Measurements from ENCODE around the gene SASH1. TPM values are rescaled to one million over a fixed set of nuclear protein-coding genes. Genes with fewer than 3 reads are reported as not detected.

SASH1 gene
- total RNA-seq, 1 donor from 2014 or later, result 31.8 TPM

DNA sequence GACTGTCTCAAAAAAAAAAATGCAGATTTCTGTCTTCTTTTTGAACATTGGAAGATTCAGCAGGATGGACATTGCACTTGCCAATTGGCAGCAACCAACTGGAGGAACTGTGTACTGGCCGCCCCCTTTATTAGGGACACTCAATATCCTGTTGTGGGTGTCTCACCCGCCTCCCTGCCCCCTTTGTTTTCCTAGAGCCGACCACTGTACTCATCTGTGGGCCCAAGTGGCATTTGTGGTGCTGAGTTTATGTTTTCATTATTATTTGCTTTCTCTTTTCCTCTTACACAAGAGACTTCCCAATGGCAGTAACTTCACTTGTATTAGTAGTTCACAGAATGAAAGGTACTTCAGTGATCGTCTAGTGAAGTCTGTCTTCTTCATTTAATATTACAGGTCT, 125.3 kb downstream of the SASH1 start:
- no peak for DNase-seq
- no peak for ATAC-seq
- intact Hi-C loops (cut with micrococcal nuclease), result no loop called here

DNA sequence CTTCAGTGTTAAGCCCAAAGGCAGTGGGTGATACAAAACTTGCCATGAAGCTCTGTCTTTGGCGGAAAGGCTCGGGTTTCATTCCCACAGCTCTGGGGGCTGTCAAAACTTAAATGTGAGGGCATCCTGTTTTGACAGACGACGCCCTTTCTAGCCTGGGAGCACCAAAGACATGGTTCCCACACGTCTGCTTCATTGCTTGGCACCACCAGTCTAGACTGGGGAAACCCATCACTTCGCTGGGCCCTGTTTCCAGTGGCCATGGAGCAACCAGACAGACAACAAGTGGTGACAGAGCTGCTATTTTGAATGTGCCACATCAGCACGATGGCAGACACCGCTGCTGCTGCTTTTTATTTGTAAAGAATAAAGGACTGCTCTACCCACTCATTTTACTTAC, 127.5 kb downstream of the SASH1 start:
- ATAC-seq, result no peak
- DNase-seq, result no peak
- intact Hi-C loops (cut with micrococcal nuclease), result no loop called here

DNA sequence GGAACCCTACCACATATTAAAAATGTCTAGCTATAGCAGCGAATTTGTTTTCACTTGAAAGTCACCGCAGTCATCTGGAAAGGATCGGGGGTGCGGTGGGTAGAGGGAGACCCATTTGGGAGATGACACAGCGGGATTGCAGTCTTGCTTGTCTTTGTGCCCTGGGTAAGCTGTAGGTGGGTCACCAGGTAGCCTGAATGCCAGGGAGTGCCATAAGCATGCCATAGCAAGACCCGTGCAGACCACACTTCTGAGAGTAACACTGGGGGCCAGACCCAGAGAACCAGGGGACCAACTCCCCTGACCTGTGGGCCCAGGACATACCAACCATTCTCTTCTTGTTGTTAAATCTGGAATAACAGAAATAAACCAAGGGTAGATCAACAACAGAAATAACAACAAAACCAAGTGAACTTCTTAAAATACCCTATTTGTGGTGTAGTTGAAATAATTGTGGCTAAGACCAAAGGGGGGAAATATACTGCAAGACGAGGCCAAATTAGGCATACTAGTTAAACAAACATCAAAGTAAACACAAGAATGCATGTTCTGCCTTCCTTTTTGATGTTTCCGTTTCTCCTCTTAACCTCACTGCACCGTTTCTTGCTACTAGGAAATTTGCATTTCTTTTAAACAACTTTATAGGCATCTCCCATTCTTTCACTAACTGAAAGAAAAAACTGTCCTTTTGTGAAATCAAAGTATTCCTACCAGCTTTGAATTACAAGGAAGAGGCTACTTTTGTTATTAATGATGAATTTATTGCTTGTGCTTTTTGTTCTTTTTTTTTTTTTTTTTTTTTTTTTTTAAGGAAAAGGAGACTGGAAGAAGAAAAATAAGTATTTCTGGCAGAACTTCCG, 128.2 kb downstream of the SASH1 start:
- intact Hi-C loops (cut with micrococcal nuclease), result no loop called here
- no peak for ATAC-seq
- no peak for DNase-seq

DNA sequence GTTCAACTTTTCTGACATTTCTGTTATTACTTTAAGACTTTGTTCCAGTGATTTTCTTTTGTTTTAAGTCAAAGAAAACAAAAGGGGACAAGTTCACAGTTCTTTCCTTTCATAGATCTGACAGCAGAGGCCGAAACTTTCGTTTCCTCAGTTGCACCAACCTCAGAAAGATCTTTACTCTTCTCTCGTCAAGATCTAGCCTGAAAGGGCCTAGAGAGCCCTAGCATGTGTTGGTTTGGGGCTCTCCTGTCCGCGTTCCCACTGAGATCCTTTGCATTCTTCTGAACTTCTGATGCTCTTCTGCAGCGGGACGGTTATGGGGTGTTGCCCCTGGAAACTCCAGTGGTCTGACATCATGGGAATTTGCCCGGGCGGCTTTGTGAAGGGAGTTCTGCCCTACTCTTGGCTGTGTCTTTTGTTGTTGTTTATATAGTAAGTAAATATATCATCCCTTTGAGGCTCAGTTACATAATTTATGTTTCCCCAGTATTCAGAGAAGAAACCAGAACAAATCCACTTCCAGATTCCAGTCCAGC, 129.1 kb downstream of the SASH1 start:
- ATAC-seq (peak; percentile 59), DNase-seq (no peak)
- intact Hi-C loops (cut with micrococcal nuclease), result no loop called here

DNA sequence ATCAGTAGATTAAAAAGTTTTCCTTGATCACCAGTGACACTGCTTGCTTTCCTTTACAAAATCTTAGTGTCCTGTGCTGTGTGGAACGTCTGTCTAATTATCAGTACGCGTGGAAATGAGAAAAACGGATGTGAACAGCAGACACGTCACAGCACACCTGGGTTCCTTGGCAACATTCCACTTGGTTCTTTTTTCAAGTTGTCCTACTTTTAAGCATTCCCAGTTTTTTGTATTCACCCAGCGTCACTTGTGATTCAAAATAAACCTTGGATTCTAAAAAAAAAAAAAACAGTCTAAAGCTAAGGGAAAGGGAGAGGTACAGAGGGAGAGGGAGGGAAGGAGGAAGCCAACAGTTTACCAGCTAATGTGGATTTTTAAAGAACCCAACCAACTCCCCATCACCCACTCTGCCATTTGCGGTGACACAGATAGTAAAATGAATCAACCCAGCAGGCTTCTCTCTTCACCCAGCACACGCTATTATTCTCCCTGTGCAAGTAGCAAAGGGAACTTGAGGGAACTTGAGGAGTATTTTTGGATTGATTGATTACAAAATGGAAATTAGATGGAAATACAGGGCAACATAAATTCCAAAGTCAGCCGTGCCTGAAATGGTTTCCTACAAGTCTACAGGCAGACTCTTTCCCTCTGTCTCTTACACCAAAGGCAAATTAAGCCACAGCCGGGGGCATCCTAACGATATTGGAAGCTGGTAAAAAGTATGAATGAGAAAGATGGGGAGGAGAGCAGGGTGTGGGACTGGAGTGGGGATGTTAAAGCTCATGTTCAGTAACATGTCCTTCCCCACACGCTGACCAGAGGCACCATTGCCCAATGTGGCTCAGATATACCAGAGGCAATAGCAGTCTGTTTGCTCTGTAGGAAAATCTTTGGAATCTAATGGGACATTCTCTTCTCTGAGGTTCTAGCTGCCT, 129.8 kb downstream of the SASH1 start:
- ATAC-seq (peak; percentile 57), DNase-seq (no peak)
- intact Hi-C loops (cut with micrococcal nuclease), result no loop called here

DNA sequence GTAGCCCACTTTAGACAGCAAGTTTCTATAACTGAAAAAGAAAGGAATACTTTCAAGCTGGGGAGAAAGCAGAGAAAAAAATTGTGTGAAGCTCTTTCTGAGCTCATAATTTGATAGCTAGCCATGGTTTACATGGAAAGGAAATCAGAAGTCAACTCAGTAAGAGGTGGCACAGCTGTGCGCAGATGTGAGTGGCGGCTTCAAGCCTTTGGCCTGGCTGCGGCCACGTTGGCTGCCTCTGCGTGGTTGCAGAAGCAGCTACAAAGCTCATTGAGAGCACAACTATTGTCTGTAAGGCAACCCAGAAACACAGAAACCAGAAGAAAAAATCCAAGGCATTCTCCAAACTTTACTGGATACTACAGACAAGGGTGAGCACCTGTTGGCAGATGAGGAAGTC, 136.9 kb downstream of the SASH1 start:
- ATAC-seq (peak; percentile 93), DNase-seq (peak; percentile 81)
- intact Hi-C loops (cut with micrococcal nuclease), result no loop called here

DNA sequence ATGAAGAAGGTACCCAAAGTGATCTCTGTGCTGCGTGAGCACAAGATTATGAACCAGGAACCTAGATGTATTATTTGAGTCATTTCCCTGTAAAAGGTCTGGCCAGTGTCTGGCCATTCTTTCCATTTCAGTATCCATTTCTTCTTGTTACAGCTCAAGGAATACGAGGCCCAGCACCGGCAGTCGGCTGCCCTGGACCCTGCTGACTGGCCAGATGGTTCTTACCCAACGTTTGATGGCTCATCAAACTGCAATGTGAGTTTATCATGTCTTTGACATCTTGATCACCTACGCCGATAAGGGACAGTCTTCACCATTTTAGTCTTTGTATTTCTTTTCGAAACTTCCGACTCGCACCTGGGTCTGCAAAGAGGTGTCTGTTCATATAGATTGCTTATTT, 144.8 kb downstream of the SASH1 start:
- no peak for ATAC-seq
- intact Hi-C loops (cut with micrococcal nuclease), result no loop called here
- no peak for DNase-seq

DNA sequence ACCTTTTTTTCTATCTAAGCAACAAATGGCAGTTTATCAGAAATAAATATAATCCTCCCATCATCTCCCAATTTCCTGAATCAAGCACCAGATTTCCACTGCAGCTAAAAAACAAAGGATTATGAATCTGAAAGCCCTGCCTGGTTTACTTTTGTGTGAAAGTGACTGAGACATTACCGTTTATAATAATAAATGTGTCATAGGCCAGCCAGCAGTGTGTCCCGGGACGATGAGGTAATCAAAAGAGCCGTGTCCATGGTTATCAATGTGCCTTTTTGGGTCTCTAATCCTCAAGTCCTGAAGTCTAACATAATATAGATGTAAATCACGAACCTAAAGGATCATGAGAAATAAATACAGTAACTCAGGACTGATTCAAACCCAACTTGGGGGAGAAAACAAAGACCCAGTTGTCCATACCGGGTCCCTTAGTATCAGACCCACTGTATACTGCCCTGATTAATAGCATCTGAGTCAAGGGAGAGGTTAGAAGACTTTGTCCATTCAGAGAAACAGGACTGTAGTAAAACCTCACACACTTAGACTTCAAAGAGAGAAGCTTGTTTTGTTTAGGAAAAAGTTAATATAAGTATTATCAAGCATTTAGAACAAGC, 149.1 kb downstream of the SASH1 start:
- ATAC-seq (no peak), DNase-seq (no peak)
- intact Hi-C loops (cut with micrococcal nuclease), result no loop called here

DNA sequence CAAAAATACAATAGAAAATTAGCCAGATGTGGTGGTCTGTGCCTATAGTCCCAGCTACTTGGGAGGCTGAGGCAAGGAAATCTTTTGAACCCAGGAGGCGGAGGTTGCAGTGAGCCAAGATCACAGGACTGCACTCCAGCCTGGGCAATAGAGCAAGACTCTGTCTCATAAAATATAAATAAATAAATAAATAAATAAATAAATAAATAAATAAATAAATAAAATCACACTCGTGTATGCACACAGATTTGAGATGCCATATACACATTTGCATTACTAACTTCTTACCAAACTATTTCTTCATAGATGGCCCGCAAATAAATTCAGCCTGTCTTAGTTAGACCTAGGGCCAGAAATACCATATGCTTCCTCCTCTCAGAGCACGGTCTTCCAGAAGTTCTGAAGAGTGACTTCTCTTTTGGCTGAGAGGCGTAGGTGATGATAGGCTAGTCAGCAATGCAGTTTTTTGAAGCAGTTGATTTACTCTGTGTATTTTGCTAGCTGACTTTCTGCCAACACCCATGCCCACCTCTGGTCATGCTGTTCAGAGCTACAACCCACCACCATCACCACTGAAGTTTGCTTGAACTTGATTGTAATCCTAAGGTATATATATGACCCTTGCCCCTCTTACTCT, 150.1 kb downstream of the SASH1 start:
- DNase-seq (no peak), ATAC-seq (peak; percentile 58)
- intact Hi-C loops (cut with micrococcal nuclease), result no loop called here

DNA sequence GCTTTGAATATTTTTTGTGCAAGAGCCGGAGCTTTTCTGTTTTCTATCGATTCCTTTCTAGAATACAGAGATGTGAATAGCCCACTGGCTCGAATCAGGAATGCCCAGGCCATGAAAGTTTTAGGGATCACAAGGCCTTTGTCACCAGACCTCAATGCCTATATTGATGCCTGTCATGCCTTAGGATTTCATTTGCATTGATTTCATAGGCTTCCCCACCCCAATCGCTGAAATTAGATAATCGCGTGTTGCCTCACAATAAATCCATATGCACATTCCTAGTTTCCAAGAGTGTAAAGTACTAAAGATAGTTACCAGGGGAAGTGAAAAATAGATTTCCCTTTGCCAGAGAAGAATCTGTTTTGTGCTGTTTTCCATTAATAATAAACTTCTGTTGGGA, 150.8 kb downstream of the SASH1 start:
- no peak for ATAC-seq
- DNase-seq, result no peak
- intact Hi-C loops (cut with micrococcal nuclease), result no loop called here

DNA sequence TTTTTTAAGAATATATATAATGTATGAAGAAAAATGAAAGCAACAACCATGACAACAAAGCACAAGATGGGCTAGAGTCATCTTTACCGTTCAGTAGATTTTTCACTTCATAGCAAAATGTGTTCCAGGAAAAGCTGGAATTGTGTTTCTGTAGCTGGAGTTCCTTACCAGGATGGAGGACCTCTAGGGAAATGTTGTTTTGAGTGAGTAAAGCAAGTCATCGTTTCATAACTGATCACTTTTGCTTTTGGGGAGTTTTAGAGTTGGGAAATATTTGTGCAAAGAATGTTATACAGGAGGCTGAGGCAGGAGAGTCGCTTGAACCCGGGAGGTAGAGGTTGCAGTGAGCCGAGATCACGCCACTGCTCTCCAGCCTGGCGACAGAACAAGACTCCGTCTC, 151.6 kb downstream of the SASH1 start:
- intact Hi-C loops (cut with micrococcal nuclease), result no loop called here
- peak; percentile 70 for ATAC-seq
- DNase-seq, result no peak

DNA sequence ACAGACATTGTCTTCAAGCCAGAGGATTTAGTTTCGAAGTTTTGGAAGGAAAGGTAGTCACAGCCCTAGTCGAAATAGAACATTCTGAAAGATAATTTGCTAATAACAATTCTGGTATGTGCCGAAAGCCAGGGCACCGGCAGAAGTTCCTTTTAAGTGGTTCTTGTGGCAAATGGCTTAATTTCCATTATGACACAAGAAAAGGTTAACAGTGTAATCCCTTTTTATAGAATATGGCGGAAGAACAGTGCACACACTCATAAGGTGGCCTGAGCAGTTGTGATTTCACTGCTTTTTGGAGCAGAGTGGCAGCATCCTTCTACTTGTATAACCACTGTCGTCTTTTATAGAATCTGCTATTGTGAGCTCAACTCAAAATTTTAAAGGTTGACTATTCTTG, 152.4 kb downstream of the SASH1 start:
- ATAC-seq, result no peak
- no peak for DNase-seq
- intact Hi-C loops (cut with micrococcal nuclease), result no loop called here

DNA sequence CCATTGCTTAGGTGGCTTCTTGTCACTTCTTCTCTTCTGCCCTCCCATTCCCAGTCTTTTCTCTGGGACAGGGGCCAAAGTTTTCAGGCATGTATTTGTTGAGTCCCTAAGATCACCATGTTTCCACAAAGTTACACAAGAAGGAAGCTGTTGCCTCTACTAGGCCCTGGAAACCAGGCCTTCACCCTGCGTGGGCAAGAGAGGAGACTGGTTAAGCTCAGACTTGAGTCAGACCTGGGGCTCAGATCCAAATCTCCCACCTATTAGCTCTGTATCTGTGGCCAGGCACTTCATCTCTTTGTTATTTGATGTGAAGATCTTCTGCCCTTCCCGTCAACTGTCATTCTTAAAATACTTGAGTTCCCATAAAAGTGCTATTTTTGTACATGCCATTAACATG, 154.6 kb downstream of the SASH1 start:
- intact Hi-C loops (cut with micrococcal nuclease), result no loop called here
- DNase-seq, result no peak
- ATAC-seq, result no peak

DNA sequence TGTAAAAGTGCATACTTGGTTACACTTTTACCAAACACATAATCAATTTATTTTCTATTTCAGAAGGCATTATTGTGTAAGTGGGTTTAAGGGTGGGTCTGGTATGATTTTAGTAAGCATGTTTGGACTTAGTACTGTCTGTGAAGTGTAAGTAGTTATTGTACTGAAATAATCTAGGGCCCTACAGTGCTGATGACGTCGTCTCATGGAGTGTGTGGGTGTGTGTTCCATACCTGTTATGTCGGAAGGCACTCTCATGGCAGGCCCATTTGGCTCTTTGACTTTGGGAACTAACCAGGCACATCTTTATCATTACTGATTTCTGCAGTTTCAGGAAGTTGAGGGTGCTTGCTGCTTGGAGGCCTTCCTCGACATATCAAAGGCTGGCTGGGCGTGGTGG, 155.1 kb downstream of the SASH1 start:
- intact Hi-C loops (cut with micrococcal nuclease), result no loop called here

DNA sequence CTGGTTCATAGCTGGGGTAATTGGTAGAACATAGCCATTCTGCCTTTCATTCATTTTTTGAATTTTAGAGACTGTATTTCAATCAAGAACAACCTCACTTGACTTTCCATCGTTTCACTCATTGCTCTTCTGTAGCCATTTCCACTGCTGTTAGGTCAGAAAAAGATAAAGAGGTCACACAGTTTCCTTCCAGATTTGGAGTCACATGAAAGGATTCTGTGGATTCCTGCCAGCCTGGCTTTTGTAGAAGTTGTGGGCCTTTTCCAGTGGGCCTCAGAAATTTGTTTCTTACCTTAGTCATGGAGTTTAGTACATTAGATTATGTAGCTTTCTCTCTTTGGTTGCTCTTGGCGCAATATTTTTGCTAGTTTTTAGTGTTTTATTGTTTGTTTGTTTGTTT, 157.8 kb downstream of the SASH1 start:
- ATAC-seq (no peak), DNase-seq (no peak)
- intact Hi-C loops (cut with micrococcal nuclease), result no loop called here

More for the DNA sequence above, 155.1 kb downstream of the SASH1 start:
- no peak for DNase-seq
- no peak for ATAC-seq

DNA sequence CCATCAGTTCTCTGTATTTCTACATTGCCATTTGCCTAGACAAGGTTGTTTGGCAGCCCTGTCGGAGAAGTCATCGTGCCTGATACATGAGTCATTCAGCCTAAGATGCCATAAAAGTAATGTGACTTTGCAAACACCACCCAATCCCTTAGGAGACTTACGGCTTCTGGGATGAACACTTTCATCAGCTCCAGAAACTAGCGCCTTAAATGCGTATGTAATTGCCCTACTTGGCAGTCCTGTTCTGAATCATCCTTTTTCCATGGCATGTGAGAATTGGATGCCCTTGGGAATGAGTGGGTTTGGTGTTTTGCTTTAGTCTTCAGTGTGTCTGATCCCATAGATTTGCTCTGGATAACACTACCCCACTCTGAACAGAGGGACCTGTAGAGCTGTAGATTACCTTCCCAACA, 158.5 kb downstream of the SASH1 start:
- ATAC-seq (peak; percentile 81), DNase-seq (no peak)
- intact Hi-C loops (cut with micrococcal nuclease), result no loop called here

DNA sequence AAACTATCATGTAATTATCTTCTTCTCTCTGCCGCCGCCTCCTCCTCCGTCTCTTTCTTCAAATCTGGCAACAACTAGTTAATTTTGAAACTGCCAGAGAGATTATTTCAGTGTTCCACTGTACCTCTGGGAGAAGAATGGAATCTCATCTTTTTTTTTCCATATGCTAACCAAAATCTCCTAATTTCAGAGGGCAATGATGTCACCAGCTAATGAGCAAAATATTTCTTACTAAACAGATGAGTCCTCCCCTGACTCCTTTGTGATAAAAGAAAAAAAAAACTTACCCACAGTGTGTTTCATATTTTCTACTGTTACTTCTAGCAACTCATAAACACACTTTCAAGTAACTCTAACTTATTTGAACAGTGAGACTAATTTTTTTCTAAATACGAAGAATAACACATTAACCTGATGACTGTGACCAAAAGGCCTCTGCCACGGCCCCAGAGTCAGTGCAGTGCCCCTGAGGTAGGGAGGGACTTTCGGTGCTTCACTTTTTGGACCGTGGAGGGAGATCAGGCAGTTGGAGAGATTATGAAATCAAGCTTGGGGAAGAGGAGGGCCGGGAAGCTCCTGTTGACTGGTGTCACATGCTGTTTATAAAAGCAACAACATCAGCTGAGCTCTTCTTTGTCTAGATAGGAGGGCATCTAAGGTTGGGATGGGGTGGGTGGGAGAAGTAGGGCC, 159.6 kb downstream of the SASH1 start:
- intact Hi-C loops (cut with micrococcal nuclease), result no loop called here
- ATAC-seq (peak; percentile 65), DNase-seq (no peak)

DNA sequence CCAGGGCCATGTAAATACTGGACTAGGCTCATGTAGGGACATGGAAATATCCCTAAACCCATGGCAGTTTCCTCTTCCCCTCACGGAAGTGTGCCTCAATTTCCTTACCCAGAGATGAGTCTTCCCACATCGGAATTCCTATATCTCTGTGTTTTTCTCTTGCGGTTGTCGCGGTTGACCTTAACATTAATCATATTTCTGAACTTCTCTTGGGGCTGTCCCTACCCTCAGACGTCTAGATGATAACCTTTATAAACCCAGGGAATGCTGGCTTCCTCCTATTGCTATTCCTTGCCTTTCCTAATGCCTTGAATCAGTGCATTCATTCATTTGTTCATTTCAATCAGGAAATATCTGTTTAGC, 160.1 kb downstream of the SASH1 start:
- DNase-seq, result no peak
- no peak for ATAC-seq
- intact Hi-C loops (cut with micrococcal nuclease), result no loop called here

DNA sequence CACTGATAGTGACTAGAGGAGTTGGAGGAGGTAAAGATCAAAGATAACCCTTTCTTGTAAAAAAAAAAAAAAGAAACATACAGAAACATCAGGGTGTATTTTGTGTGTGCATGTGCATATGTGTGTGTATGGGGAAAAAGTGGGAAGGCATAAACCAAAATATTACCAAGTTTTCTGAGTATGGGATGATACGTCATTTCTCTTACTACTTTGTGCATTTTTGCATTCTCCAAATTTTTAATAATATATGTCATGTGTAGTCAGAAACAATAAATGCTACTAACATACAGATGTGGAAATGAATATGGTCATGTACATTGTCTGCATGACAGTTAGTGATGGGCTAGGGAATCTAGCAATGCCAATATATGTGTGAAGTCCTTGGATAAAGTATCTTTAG, 161.1 kb downstream of the SASH1 start:
- ATAC-seq (no peak), DNase-seq (no peak)
- intact Hi-C loops (cut with micrococcal nuclease), result no loop called here

All from left ventricle myocardium superior (tissue), 1 donor.